GM12874 (cell line): Measurements from ENCODE around the gene MT1H.

ENCODE experiments used
- TF ChIP-seq, protein P1 (sequence below): IDR thresholded peaks from 2 replicates; pipeline ENCODE4 v1.5.1; 2011; ENCODE audit warnings: low read depth, mild to moderate bottlenecking, control low read depth, low read length, moderate library complexity; ENCODE audit not compliant: insufficient read depth

The MT1H gene

DNA sequence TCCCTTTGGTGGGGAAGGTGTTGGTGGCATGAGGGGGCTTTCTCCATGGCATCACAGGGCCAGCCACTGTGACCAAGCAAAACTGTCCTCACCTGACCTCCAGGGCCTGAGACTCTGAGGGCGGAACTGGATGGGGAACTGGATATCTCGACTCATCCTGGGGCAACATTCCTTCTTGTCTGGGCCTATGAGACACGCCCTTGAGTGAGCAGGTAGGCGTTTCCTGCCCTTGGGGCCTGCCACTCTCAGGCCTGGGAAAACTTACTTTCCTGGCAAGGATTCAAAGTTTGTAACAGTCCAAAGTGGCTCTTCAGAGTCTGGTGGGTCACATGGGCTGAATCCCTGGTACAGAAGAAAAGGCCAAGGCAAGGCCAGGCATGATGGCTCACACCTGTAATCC lies 22.3 kb downstream of the MT1H start:
- TF ChIP-seq, protein P1, sequence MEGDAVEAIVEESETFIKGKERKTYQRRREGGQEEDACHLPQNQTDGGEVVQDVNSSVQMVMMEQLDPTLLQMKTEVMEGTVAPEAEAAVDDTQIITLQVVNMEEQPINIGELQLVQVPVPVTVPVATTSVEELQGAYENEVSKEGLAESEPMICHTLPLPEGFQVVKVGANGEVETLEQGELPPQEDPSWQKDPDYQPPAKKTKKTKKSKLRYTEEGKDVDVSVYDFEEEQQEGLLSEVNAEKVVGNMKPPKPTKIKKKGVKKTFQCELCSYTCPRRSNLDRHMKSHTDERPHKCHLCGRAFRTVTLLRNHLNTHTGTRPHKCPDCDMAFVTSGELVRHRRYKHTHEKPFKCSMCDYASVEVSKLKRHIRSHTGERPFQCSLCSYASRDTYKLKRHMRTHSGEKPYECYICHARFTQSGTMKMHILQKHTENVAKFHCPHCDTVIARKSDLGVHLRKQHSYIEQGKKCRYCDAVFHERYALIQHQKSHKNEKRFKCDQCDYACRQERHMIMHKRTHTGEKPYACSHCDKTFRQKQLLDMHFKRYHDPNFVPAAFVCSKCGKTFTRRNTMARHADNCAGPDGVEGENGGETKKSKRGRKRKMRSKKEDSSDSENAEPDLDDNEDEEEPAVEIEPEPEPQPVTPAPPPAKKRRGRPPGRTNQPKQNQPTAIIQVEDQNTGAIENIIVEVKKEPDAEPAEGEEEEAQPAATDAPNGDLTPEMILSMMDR, result no peak

DNA sequence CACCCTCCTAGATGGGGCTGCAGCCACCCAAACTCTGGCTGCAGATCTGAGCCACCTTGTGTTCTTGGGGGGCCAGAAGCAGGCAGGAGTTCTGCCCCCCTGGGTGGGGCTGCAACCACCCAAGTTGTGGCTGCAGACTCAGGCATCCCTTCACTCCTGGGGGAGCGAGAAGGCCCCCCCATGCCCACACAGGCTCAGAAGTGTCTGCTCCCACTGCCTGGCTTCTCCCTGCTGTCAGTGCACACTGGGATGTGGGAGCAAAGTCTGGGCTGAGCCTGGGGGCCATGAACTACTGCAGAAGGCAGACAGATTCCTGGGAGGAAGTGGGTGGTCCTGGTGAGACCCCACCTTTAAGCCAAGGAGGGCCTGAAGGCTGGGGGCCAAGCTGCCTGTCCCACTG lies 25.6 kb downstream of the MT1H start:
- TF ChIP-seq, protein P1, result no peak

DNA sequence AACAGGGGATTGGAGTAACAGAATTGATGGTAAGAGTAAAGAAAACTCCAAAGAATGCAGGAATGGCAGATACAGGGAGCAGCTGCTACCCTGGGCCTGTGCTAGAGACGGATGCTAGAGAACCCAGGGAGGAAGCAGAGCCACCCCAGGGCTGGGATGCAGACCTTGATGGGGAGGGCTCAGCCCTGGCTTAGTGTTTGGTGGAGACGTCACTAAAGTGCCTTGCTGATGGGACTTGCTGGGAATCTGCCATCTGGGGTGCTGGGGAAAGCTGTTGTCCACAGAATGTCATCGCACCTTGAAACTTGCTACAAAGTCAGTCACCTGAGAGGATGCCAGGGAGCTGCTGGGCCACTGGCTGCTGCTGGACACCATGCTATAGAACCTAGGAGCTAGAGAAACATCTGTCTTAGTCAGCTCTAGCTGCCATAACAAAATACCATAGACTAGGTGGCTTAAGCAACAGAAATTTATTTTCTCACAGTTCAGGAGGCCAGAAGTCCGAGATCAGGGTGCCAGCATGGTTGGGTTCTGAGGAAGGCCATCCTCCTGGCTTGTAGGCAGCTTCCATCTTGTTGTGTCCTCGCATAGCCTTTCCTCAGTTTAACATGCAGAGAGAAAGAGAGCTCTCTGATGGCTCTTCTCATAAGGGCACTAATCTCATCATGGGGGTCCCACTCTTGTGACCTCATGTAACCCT lies 28.0 kb downstream of the MT1H start:
- TF ChIP-seq, protein P1, result no peak

DNA sequence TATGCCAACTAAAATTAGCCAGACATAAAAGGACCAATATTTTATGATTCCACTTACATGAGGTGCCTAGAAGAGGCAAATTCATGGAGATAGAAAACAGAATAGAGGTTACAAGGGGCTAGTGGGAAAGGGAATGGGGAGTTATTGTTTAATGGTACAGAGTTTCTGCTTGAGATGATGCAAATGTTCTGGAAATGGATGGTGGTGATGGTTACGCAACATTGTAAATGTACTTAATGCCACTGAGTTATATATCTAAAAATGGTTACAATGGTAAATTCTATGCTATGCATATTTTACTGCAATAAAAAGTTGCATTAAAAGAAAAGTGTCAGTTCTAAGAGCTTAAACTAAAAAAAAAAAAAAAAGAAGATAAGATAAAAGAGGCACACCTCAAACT lies 30.6 kb downstream of the MT1H start:
- TF ChIP-seq, protein P1, result no peak

DNA sequence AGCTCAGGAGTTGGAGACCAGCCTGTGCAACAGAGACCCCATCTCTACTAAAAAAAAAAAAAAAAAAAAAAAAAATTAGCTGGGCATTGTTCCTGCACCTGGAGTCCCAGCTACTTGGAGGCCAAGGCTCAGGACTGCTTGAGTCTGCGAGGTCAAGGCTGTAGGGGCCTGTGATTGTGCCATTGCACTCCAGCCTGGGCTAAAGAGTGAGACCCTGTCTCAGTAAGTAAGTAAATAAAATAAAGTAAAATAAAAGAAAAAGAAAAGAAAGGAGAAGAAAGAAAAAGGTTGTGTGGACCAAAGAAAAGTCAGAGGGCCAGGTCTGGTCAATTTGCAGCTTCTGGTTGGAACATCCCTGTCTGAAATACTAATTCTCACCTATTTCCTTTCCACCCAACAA lies 31.0 kb downstream of the MT1H start:
- TF ChIP-seq, protein P1, result no peak

DNA sequence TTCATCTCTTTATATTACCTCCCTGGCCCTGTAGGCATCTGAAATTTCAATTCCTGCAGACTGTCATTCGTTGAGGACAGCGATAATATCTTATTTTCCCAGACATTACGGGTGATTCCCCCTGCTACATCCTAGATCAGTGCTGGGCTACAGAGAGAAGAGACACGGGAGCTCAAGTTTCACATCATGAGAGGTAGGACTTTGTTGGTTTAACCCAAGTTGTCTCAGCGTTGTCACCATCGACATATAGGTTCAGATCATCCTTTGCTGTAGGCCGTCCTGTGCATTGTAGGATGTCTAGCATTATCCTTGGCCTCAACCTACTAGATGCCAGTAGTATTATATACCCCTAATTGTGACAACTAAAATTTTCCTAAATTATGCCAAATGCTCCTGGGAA lies 31.9 kb downstream of the MT1H start:
- TF ChIP-seq, protein P1, result no peak

DNA sequence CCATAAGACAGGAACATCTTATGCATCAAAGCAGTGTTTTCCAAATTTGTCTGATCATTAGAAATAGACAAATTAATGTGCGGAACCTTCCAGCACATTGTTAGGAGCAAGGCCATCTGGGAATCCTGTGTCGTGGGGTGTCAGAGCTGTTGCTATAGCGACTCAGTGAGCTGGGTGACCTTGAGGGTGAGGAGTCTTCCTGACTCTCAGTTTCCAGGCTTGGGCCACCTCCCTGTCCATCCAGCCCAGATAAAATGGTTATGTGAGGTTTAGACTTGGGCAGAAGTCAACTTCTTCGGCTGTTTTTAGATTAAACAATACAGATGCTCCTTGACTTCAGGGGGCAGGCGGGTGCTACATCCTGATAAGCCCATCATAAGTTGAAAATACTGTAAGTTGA lies 33.2 kb downstream of the MT1H start:
- TF ChIP-seq, protein P1, result no peak
